GM18861 (cell line): Measurements from ENCODE around the gene STK24.

Experiments used
- ATAC-seq: cut with Tn5 transposase; IDR thresholded peaks from one replicate; pipeline ENCODE4 v1.9.1; 2021; ENCODE audit not compliant: unreplicated experiment

Gene STK24

DNA sequence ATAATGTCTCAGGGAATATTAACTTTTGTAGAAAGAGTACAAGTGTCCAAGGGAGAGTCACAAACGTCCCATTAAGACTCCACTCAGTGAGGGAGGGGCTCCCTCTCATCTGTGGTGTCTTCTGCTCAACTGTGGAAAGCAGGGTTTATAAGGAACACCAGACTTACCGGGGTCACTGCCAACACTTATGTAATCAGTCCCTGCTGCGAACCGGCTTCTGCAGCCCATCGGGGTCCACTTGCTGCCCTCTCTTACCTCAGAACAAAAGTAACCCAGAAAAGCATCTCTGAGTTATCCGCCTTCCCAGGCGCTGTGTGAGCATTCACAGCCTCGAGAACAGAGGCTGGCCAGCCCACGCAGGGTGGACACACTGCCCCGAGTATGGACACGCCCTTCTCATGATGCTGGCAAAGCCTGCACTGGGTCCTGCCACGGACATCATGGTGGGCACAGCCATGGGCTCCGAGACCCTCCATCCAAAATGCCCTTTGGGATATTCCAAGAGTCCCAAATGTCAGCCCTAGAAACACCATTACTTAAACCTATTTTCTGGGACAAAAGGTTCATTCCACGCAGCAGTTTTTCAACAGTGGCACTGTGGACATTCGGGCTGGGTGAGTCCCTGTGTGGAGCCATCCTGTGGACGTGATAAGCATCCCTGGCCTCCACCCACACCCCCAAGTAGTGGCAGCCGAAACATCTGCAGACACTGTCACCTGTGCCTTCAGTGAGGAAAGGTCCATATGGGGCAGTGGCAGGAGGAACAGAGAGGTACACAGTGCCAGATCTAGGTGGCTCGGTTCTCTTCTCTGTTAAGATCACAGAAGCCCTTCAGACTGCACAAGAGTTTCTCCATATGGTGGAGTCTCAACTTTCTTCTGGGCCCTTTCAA lies 63.9 kb downstream of the STK24 start:
- no peak for ATAC-seq

DNA sequence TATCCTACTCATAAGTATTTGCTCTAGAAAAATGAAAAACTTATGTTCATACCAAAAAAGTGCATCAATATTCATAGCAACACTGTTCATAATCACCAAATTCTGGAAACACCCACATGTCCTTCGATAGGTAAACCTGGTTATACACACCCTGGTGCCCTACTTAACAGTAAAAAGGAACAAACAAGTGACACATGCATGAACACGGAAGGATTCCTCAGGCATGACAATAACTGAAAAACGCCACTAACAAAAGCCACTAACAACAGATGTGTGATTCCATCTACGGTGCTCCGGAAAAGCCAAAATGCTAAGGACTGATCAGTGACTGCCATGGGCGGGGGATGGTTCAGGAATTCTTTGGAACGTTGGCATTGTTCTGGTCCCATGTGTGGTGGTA lies 65.5 kb downstream of the STK24 start:
- no peak for ATAC-seq

DNA sequence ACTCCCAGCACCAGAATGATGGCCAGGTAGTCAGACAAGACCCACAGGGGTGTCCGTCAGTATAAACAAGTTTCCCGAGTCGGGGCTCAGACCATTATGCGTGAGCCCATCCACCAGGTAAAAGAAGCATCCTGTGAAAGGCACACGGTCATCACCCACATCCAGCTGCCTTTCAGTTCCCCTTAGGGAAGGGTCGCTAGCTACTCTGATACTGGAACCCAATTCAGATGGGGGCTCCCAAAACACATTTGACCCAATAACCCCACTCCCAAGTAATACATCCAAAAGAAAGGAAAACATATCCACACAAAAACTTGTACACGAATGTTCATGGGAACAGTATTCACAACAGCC lies 66.8 kb downstream of the STK24 start:
- ATAC-seq: no peak

DNA sequence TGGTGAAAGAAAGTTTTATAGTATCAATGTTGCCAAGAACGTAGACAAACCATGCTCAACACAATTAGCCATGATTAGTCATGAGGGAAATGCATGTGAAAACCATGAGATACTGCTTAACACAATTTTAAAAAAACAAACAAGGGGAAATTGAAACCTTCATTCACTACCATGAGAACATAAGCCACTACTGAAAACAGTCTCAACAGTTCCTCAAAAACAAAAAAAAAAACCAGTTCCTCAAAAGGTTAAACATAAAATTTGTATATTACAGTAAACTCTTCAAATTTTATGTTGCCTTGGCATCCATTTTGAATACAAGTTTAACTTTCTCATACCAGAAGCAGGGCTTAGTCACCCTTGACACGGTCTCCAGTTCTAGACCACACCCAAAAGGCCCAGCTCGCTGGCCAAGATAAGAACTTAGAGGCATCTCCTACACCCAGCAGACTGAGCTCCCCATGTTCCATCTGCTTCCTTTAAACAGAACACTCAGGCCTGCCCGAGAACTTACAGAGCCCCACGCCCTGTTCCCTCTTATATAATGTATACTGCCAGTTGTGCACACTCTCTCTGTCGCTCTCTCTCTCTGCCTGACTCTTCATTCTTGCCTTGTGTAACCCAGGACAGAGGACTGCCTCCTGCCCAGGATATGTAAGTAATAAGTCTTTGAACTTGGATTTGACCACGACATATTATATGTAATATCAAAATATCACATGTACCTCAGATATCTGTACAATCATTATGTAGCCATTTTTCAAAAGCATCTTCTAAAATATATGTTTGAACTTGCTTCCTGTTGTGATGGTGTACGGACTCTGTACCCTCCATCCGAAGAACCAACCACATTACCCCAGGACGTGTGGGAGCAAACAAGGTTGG lies 67.4 kb downstream of the STK24 start:
- ATAC-seq: peak; percentile 44

DNA sequence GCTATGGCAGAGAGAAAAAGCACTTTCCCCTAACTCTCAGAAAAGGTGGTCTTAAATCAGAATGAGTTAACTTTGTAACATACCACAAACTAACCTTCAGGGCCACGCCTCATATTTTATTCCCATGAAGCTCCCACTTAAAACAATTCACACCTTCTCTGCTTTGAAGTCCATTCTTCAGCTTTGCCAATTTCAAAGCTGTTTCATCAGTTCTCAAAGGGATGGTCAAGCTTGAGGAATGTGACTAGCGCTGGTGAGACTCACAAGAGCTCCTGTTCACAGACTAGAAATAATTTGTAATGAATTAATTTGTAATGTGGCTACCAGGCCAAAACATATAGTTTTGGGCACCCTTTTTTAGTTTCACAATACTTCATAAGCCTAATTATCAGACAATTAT lies 68.2 kb downstream of the STK24 start:
- no peak for ATAC-seq

DNA sequence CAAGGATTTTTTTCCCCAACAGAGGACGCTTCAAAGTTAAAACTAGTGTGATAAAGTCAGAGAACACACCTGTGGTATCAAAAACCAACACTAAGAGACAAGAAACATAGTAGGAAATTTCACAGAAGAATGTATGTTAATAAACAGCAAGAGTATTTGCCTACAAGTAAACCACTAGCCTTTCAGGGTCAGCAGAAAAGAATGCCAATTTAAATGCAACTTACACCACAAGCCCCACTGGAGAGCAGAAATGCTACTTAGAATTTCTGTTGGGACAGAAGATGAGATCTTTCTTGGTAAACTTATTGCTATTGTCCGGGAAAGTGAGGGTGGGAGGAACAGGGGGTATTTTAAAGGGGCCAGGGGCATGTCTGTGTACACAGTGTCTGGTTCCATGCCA lies 68.6 kb downstream of the STK24 start:
- no peak for ATAC-seq

DNA sequence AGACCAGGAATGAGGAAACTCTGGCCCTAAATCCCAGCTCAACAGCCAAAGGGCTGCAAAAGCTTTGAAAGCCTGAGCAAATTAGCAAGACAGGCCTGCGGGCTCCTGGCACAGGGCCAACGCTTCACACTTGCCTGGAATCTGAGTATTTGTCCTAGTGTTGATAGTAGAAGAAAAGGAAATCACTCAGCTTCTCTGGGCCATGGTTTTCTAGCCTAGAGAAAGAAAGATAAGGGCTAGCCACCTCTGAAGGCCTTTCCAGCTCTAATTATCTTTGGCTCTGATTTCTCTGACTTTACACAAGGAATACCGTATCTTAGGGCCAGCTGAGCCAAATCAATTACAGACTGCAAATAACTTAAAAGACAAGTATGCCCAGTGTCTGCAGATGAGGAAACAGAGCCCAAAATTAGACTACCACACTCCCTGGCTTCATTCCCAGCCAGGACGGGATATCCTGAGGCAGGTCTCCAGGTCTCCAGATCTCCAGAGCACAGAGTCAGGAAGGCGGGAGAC lies 69.6 kb downstream of the STK24 start:
- no peak for ATAC-seq

DNA sequence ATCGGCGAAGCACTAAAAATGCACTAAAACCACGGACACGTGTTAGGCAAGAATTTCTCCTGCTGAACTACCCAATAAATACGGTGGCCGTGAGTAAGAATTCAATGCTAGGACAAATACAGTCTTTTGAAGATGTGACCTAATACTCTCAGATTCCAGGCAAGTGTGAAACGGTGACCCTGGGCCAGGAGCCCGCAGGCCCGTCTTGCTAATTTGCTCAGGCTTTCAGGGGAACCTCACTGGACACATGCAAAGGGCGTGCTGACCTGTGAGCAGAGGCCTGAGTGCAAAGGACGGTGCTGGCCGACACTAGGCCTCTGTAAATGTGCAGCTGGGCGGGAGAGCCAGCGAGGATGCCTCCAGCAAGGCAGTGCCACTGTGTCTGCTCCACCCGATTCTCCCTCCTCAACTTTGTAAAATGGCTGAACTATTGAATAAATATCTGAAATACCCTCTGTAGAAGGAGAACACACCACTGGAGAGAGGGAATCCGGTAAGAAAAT lies 70.1 kb downstream of the STK24 start:
- no peak for ATAC-seq

DNA sequence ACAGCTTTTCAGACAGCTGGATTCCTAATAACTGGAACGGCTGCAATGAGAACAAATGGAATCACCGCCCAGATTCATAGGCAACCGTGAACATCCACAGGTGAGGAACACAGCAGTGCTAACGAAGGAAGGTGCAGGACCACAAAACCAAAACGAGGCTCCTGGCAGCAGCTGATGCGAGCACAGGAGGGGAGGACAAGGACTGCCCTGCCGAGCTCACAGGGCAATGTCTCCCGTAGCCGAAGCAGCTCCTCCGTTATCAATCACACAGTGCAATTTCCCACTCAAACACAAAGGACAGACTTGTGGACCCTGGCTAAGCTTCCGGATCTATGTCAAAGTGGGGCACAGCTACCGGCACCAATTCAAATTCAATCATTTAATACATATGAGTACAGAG lies 70.6 kb downstream of the STK24 start:
- no peak for ATAC-seq

DNA sequence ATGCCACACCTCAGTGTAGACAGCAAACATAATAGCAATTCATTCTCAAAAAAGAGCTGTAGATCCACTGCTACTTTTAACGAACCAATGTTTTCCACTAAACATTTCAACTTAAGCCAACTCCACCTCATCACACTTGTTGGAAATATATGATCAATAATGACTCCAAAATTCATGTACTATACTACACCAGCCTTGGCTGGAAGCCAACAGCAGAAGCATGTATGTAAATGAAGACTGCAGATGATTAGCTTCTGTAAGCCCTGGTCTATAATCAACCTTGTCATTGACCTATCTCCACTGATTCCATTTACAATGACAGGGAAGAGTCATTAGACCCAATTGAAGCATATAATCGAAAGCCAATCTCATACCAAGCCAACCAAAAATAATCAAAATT lies 71.7 kb downstream of the STK24 start:
- ATAC-seq: no peak

DNA sequence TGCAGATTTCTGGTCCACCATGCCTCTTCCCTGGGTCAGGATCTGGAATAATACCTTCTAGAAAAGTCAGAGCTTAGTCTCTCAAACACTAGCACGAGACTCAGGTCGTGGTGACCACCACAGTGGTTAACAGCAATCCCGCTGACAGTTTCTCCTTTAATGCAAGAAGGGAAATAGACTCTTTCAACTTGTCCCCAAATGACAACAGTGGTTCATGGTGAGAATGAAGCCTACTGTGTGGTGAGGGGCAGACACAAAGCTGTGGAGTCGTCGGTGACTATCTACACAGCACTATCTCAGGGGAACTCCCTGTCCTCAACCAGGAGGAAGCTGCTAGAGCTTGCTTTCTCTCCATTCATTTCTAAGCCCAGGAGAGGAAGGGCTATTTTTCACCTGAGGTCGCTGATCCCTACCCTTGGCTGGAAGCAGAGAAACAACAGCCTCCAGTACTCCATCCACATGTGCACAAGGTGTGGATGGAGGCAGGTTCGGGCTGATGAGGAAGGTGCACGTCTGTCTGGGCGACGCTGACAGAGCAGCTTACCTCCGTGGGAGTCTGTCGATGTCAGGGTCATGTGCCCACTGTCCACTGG lies 72.4 kb downstream of the STK24 start:
- peak; percentile 24 for ATAC-seq

DNA sequence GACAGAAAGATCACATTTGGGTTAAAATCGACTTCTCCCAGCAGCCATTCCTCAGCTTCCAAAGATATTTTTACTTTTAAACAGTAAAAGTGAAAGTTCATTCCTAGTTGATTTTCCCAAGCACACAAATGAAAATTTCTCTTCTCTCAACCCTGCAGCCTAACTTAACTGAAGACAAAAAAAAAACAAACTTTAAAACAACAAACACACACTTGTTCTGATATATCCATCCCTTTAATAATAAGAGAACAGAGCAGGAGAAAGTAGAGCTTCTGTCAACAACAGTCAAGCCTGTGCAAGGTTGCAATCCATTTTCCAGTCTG lies 72.9 kb downstream of the STK24 start:
- no peak for ATAC-seq

DNA sequence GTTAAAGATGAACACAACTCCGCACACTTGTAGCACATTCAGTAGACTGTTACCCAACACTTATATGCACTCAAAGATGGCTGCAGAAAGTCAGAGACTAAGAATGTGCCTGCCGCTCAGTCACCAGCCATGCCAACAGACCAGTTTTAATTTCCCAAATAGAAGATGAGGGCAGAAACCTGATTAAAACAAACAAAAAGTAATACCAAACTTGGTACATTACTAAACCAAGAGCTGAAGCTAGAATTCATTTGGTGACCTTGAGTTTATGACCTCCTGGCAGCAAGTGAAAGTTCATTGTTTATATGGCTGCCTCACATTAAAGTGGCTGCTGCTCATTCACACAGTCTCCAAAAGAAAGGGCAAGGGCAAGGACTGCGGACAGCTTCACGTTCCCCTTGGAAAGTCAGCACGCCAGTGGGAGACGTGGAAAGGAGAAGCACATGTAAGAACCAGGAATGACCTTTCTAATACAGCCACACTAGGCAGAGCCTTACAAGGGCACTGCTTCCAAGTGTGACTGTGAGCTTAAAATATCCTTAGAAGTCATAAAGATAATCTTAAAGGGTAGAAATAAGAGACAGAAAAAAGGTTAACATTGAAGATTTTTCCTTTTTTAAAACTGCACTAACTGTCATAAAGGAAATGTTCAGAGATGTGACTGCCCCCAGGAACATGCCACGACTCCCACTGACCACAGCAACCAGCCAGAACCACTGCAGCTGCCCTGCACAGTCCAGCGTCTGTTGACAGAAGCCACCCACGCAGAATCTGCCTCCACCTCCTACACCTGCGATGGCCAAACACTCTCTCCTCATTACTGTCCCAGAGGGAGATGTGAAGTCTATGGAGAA lies 73.5 kb downstream of the STK24 start:
- ATAC-seq: no peak

DNA sequence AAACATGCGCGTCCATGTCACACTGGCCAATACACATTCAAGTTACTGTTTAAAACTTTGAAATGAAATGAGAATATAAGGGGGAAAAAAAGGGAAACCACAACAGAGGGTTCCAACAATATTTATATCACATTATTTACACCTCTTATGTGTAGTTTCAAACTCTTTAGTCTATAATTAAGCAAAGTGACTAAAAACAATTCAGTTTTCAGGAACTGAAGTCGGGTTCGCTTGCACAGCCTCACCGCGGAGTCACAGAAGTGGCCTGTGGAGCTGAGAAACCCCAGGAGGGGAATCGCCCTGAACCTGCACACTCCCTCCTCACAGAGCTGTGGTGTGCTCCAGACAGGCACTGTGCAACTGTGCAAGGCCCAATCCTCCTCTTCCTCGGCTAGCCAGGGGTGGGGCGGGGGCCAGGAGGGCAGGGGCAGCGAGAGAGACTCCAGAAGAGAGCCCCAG lies 75.9 kb downstream of the STK24 start:
- ATAC-seq: peak; percentile 77

DNA sequence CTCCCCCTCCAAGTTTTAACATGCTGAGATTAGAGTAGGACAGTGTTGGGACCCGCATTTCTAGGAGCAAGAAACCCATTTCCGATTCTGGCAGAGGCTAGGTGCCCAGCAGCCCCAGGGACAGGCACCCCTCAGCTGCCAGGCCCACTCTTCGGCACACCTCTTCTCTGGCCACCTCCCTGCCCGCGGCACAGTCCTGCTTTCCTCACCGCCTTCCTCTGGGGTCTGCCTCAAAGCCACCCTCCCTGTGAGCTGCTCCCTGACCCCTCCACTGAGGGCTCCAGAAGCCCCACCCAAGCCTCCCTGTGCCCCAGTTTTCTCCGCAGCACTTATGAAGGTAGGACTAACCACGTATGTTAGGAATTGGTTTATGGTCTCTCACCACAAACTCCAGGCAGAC lies 79.9 kb downstream of the STK24 start:
- no peak for ATAC-seq

DNA sequence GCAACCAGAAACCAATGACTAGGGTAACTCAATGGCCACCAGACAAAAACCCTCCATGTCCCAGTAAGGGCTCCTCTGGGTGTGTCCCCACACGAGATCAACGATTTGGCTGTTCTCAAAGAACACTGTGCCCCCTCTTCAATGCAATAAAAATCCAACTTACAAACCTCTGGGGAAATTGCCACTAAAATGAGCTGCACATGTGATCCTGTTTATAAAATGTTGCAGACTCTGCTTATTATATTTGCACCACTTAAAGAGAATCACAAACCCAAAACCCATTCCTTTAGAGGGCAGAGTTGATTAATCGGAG lies 80.5 kb downstream of the STK24 start:
- no peak for ATAC-seq

DNA sequence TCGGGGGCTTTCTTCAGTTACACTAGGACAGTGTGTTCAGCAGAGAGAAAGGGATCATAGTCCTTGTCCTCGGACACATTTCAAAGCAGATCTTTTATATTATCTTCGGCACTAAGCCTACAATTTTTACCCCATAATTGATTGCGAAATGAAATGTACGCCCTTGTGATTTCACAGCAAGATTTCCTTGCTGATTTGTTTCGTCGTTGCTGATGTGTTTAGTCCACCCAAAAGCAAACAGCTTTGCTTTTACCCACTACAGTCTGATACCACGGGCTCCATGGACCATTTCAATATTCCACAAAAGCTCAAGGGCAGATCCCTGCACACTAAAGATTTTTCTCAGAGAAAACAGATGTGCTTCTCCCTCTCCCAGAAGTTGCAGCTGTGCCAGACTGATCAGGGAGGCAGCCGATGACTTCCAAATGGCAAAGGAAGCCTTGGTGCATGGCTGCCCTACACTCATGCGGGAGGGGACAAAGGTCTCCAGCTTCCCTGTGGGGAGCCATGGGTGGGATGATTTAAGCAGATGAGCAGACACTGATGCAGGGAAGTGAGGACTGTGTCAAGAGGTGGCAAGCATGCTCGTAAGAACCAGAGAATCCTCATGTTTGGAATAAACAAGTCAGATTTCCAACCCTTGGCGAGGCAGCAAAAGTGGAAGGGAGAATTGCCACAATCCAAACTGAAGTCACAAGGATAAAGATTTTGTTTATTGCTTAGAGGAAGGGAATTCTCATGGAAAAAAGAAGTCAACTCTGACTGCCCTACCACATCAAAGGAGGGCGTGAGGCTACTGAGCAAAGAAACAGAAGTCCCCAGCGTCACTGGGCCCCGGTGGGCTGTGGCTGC lies 81.1 kb downstream of the STK24 start:
- ATAC-seq: no peak

DNA sequence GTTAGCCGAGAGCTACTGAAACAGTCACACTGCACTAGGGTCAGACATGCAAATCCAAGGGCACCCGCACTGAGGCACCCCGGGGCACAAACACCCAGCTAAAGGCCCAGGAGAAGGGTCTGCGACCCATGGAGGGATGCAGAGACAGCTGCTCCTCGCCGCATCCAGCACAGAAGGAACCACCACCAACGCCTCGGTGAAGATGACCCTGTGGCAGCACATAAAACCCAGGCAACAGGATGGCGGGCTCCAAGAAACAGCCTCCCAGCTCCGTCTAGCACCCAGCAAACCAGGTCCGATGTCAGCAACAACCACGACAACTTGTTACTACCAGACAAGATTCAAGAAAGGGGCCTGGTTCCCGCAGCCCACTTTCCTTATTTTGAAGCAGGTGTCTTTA lies 82.1 kb downstream of the STK24 start:
- ATAC-seq: no peak

DNA sequence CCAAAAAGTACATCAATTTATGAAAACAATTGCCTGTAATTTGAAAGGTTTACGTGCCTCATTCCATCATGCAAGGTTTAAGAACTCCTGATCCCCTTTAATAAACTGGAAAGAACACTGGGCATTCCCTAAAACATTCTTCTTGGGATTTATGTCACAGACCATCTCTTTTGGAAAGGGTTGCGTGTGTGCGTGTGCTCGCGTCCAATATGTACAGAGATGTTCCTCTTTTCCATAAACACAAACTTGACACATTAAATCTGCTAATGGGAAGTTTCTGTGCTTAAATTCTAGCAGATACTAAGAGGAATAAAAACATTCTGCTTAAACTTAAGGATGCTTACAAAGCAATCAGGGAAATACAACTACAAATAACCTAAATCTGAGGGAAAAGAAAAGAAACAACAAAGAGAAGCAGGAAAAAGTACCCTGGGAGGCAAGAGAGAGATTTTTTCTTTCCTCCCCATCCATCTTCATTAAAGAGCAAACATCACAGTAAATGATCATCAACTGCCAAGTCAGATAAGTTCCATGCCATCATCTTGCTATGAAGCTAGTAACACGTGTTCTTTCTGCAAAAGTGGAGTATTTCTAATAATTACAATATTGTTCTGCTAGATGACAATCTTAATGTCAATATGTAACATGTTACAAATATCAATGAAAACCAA lies 83.7 kb downstream of the STK24 start:
- ATAC-seq: no peak
